ENCODE results near the gene BANF2. TPM values are rescaled to one million over a fixed set of nuclear protein-coding genes. Genes with fewer than 3 reads are reported as not detected.

The BANF2 gene
- total and polyA plus RNA-seq, 2 of the 8 experiments (the other 6 are each of a cell fraction or from before 2014, with no cell fraction given): not detected

DNA sequence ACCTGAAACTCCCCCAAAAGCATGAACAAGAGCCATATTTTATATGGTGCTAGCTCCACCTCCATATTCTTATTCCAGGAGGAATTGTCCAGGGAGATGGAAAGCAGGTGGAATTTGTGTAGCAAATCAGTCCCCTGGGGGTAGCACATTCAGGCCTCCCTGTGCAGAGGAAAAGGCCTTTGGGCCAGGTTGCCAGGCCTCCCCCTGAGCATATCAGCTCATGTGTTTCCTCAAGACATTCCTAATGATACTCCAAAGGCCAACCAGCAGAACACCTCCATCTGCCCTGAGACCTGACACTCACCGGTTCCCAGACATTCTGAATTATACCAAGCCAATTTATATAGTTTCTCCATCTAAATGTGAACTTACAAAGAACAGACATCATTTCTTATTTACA is 2.6 kb upstream of the BANF2 start:
- Histone ChIP-seq H3K4me1 (replicated peaks in 1 of 4; ENCODE audit: control insufficient read depth in 3 of 4, insufficient read depth in 4 of 4, low read length in 3 of 4) (peaks cover 0 to 5% (median 3%) of the 10 kb centered on the region in 4 experiments; a peak in 4 of 7 replicates), H4K8ac (ENCODE audit: extremely low read depth, insufficient read depth, low read length) (no peak overlapping the region), H3K23me2 (ENCODE audit: low read depth, low read length) (no peaks in the 10 kb centered on the region; the same call in 1 of the 2 replicates), H4K5ac (ENCODE audit: insufficient read length, low read depth, low read length) (no peak overlapping the region), H3K27me3 (replicated peaks in 1 of 4; ENCODE audit: control insufficient read depth in 3 of 4, extremely low read depth in 1 of 4, insufficient read depth in 3 of 4, low read length in 3 of 4) (no peaks in the 10 kb centered on the region), H3K4me3 (ENCODE audit: extremely low read depth in 1 of 4, insufficient read depth in 2 of 4, low read depth in 3 of 4, low read length in 4 of 4) (no peak overlapping the region), H3K9ac (replicated peaks in 1 of 4; ENCODE audit: extremely low read depth in 1 of 4, low read depth in 3 of 4, low read length in 3 of 4) (no peak overlapping the region), H3K36me3 (ENCODE audit: control insufficient read depth in 2 of 4, insufficient read depth in 4 of 4, low read length in 3 of 4) (no peaks in the 10 kb centered on the region), H4K91ac (replicated peaks; ENCODE audit: insufficient read length, low read length) (no peak overlapping the region), H2BK120ac (replicated peaks; ENCODE audit: low read depth, low read length) (no peak overlapping the region), H2BK5ac (ENCODE audit: low read depth, low read length) (no peak overlapping the region), H3K14ac (ENCODE audit: insufficient read length) (no peak overlapping the region), H2BK15ac (ENCODE audit: low read length) (no peak overlapping the region), H3K4ac (replicated peaks; ENCODE audit: insufficient read length, low read depth, low read length) (no peak overlapping the region), H2BK12ac (ENCODE audit: low read depth, low read length) (no peak overlapping the region), H2BK20ac (ENCODE audit: low read length) (no peak overlapping the region), H3K79me1 (ENCODE audit: low read depth, low read length) (no peaks in the 10 kb centered on the region), H4K20me1 (replicated peaks in 1 of 2; ENCODE audit: control insufficient read depth in 1 of 2, insufficient read depth in 2 of 2, low read length in 2 of 2) (no peaks in the 10 kb centered on the region), H3K18ac (ENCODE audit: extremely low read depth, low read length) (no peak overlapping the region), H3K23ac (ENCODE audit: insufficient read length) (no peak overlapping the region), H2AFZ (ENCODE audit: low read length) (no peak overlapping the region), H3K27ac (ENCODE audit: low read depth, low read length) (no peak overlapping the region), H3K4me2 (ENCODE audit: insufficient read depth in 1 of 2, low read depth in 2 of 2, low read length in 2 of 2) (no peak overlapping the region), H2AK5ac (ENCODE audit: low read depth, low read length) (no peak overlapping the region), H3K9me3 (ENCODE audit: insufficient read depth in 2 of 2, low read depth in 1 of 2, low read length in 1 of 2) (no peaks in the 10 kb centered on the region), H3K56ac (replicated peaks; ENCODE audit: insufficient read length, low read depth, low read length) (no peak overlapping the region), H3K79me2 (ENCODE audit: control insufficient read depth in 1 of 2, insufficient read depth in 2 of 2, low read length in 2 of 2) (no peaks in the 10 kb centered on the region)
- ChIA-PET CTCF (ENCODE audit: partially characterized antibody) (interaction anchor here (0.8 kb wide), 1 partner anchor 11 kb away, joined by 3 read pairs; no protein-coding TSS in a partner anchor), POLR2A (ENCODE audit: partially characterized antibody) (interaction anchor here (0.6 kb wide), 1 partner anchor 111 kb away, joined by 4 read pairs; no protein-coding TSS in a partner anchor)
- WGBS, 2 experiments (ENCODE audit: extremely low coverage in 1 of 2, insufficient coverage in 1 of 2, insufficient read length in 1 of 2, insufficient replicate concordance in 2 of 2, low coverage in 1 of 2, low lambda C conversion rate in 2 of 2, missing lambda C conversion rate in 1 of 2): 89% methylated on average over 1 of the region's 1 CpG; no CpG with 5 or more reads in 1 of the 2 experiments
- FAIRE-seq (no peak), DNase-seq (ENCODE audit: low read depth in 1 of 2, low spot score in 2 of 2) (no peak)
- TF ChIP-seq, protein P1, sequence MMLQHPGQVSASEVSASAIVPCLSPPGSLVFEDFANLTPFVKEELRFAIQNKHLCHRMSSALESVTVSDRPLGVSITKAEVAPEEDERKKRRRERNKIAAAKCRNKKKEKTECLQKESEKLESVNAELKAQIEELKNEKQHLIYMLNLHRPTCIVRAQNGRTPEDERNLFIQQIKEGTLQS (IDR thresholded peaks at IDR 0.05; ENCODE audit: insufficient read depth, low read depth, low read length): no peak
- no peak for TF ChIP-seq CEBPB (IDR thresholded peaks at IDR 0.05; ENCODE audit: low read depth, low read length)
- TF ChIP-seq GTF2F1 (IDR thresholded peaks at IDR 0.05; ENCODE audit: borderline replicate concordance, low read depth, low read length): no peak
- no peak for TF ChIP-seq FOSL1 (IDR thresholded peaks at IDR 0.05; ENCODE audit: insufficient read depth, low read depth, low read length)
- no peak for TF ChIP-seq ZNF274 (IDR thresholded peaks at IDR 0.05; ENCODE audit: borderline replicate concordance, extremely low read depth, low read length)
- no peak for TF ChIP-seq RAD21 (IDR thresholded peaks at IDR 0.05 in 1 of 2, conservative IDR thresholded peaks at IDR 0.05 in 1 of 2; ENCODE audit: low read depth in 2 of 2, low read length in 2 of 2)
- TF ChIP-seq CHD1 (IDR thresholded peaks at IDR 0.05; ENCODE audit: low read depth, low read length): no peak
- no peak for TF ChIP-seq TCF12 (IDR thresholded peaks at IDR 0.05; ENCODE audit: low read depth, low read length)
- TF ChIP-seq SP1 (IDR thresholded peaks at IDR 0.05; ENCODE audit: low read depth, low read length): no peak
- no peak for TF ChIP-seq ASH2L (IDR thresholded peaks at IDR 0.05; ENCODE audit: low read length)
- no peak for TF ChIP-seq RNF2 (IDR thresholded peaks at IDR 0.05; ENCODE audit: borderline replicate concordance, low read depth, low read length, missing control alignments, poor library complexity, severe bottlenecking)
